IMR-90 (cell line): ENCODE measurements around the gene DHRS3. TPM values are rescaled to one million over a fixed set of nuclear protein-coding genes. Genes with fewer than 3 reads are reported as not detected.

Source experiments
- ATAC-seq: fragments of 200-7000 bp; cut with Tn5 transposase; 2 replicates; pipeline ENCODE4 v1.9.1; 2020; ENCODE audit warnings: low read depth, mild to moderate bottlenecking, moderate library complexity
- BruUV-seq: library from RNA; stranded (reverse); fragments of 400-500 nt; replicated peaks from 2 replicates; lab custom pipeline; 2021; lab: Mats Ljungman, UMichigan
- CTCF ChIA-PET: fragments of 300-600 bp; formaldehyde crosslinking; extraction: SDS; loops from one replicate; lab custom pipeline; 2021; ENCODE audit warnings: antibody characterized with exemption; lab: Yijun Ruan, JAX
- POLR2A ChIA-PET: fragments of 300-600 bp; sonication (Branson Sonifier 250); formaldehyde crosslinking; loops from one replicate; lab custom pipeline; 2022; ENCODE audit warnings: antibody characterized with exemption; ENCODE audit not compliant: unreplicated experiment; lab: Charles Lee
- DNase-seq: peaks from one replicate; pipeline ENCODE4 v3.0.0; 2013
- H2AFZ ChIP-seq: replicated peaks from 2 replicates; pipeline ENCODE3; 2013; ENCODE audit warnings: low read length, mild to moderate bottlenecking; ENCODE audit not compliant: poor library complexity
- H2AK5ac ChIP-seq: 2 replicates; pipeline ENCODE4 v1.6.1; 2013; ENCODE audit warnings: low read depth, low read length, inconsistent platforms
- H2AK9ac ChIP-seq: replicated peaks from 2 replicates; pipeline ENCODE3; 2013; ENCODE audit warnings: mild to moderate bottlenecking, low read depth, low read length, moderate library complexity; ENCODE audit not compliant: poor library complexity
- H2BK120ac ChIP-seq: 2 replicates; pipeline ENCODE4 v1.6.1; 2013; ENCODE audit warnings: low read depth, low read length, inconsistent platforms
- H2BK15ac ChIP-seq: 3 replicates; pipeline ENCODE4 v1.6.1; 2013; ENCODE audit warnings: low read depth, low read length, inconsistent platforms
- H2BK20ac ChIP-seq: 2 replicates; pipeline ENCODE4 v1.6.1; 2013; ENCODE audit warnings: low read depth, mild to moderate bottlenecking, inconsistent platforms, low read length, moderate library complexity
- H2BK5ac ChIP-seq: 2 replicates; pipeline ENCODE4 v1.6.1; 2013; ENCODE audit warnings: mild to moderate bottlenecking, low read depth, low read length, inconsistent platforms; ENCODE audit not compliant: poor library complexity, severe bottlenecking
- H3K14ac ChIP-seq: replicated peaks from 2 replicates; pipeline ENCODE4 v1.6.1; 2013; ENCODE audit warnings: low read depth, low read length, inconsistent platforms
- H3K18ac ChIP-seq: 2 replicates; pipeline ENCODE4 v1.6.1; 2013; ENCODE audit warnings: low read depth, low read length, control low read depth
- H3K23ac ChIP-seq: 2 replicates; pipeline ENCODE4 v1.6.1; 2013; ENCODE audit warnings: low read depth, low read length, inconsistent platforms
- H3K27ac ChIP-seq: 2 replicates; pipeline ENCODE4 v1.5.1; 2013; ENCODE audit warnings: mild to moderate bottlenecking, control low read depth, low read length; ENCODE audit not compliant: insufficient read depth
- H3K27me3 ChIP-seq: 2 replicates; pipeline ENCODE4 v1.6.1; 2013; ENCODE audit warnings: low read length; ENCODE audit not compliant: control insufficient read depth, insufficient read depth
- H3K36me3 ChIP-seq: 2 replicates; pipeline ENCODE4 v1.6.1; 2013; ENCODE audit warnings: low read length, mixed read lengths; ENCODE audit not compliant: control insufficient read depth, insufficient read depth
- H3K4ac ChIP-seq: 2 replicates; pipeline ENCODE4 v1.6.1; 2013; ENCODE audit warnings: low read depth, low read length, inconsistent platforms
- H3K4me1 ChIP-seq: 2 replicates; pipeline ENCODE4 v1.6.1; 2013; ENCODE audit warnings: low read length, mixed read lengths; ENCODE audit not compliant: control insufficient read depth, insufficient read depth
- H3K4me2 ChIP-seq: 2 replicates; pipeline ENCODE4 v1.6.1; 2013; ENCODE audit warnings: low read depth, mild to moderate bottlenecking, control low read depth, low read length, moderate library complexity
- H3K4me3 ChIP-seq: 2 replicates; pipeline ENCODE4 v1.5.1; 2013; ENCODE audit warnings: low read depth, mild to moderate bottlenecking, control low read depth, low read length, moderate library complexity; ENCODE audit not compliant: insufficient read depth
- H3K56ac ChIP-seq: 2 replicates; pipeline ENCODE4 v1.6.1; 2013; ENCODE audit warnings: low read length, inconsistent platforms; ENCODE audit not compliant: insufficient read depth; ENCODE audit errors: extremely low read depth
- H3K79me1 ChIP-seq, 2 experiments: 2 replicates each; pipeline ENCODE4 v1.6.1; 2013; ENCODE audit warnings: low read length in 2 of 2, inconsistent platforms in 1 of 2, low read depth in 1 of 2
- H3K9ac ChIP-seq: 2 replicates; pipeline ENCODE4 v1.6.1; 2013; ENCODE audit warnings: low read depth, low read length, control low read depth
- H3K9me1 ChIP-seq: 2 replicates; pipeline ENCODE4 v1.6.1; 2013; ENCODE audit warnings: low read length, inconsistent platforms; ENCODE audit not compliant: insufficient read depth
- H3K9me3 ChIP-seq: 2 replicates; pipeline ENCODE4 v1.6.1; 2013; ENCODE audit warnings: low read length; ENCODE audit not compliant: control insufficient read depth, insufficient read depth
- H4K20me1 ChIP-seq: 2 replicates; pipeline ENCODE4 v1.6.1; 2013; ENCODE audit warnings: low read length, inconsistent platforms; ENCODE audit not compliant: insufficient read depth
- H4K5ac ChIP-seq: 2 replicates; pipeline ENCODE4 v1.6.1; 2013; ENCODE audit warnings: mild to moderate bottlenecking, low read depth, low read length, control low read depth
- H4K8ac ChIP-seq, 2 experiments: 2 replicates each; pipeline ENCODE4 v1.6.1; 2013; ENCODE audit warnings: low read depth in 2 of 2, low read length in 2 of 2, control low read depth in 1 of 2, inconsistent platforms in 1 of 2
- H4K91ac ChIP-seq: 2 replicates; pipeline ENCODE4 v1.6.1; 2013; ENCODE audit warnings: low read depth, low read length, inconsistent platforms; ENCODE audit not compliant: insufficient read depth
- BHLHE40 ChIP-seq: fragments of 150-350 bp; IDR thresholded peaks from 2 replicates; pipeline ENCODE4 v1.6.1; 2016; ENCODE audit warnings: mild to moderate bottlenecking, low read depth, low read length
- CEBPB ChIP-seq: IDR thresholded peaks from 2 replicates; pipeline ENCODE4 v1.6.1; 2012; ENCODE audit warnings: low read depth, low read length, improper control_type of control experiment
- CHD1 ChIP-seq: IDR thresholded peaks from 2 replicates; pipeline ENCODE4 v1.6.1; 2012; ENCODE audit warnings: low read depth, low read length, improper control_type of control experiment
- MAFK ChIP-seq: IDR thresholded peaks from 2 replicates; pipeline ENCODE4 v1.6.1; 2012; ENCODE audit warnings: low read depth, low read length, improper control_type of control experiment
- MAZ ChIP-seq: IDR thresholded peaks from 2 replicates; pipeline ENCODE4 v1.6.1; 2012; ENCODE audit warnings: low read depth, mild to moderate bottlenecking, low read length, improper control_type of control experiment, moderate library complexity, borderline replicate concordance
- NFE2L2 ChIP-seq: fragments of 150-350 bp; IDR thresholded peaks from 2 replicates; pipeline ENCODE4 v1.6.1; 2016; ENCODE audit warnings: low read depth, mild to moderate bottlenecking, low read length
- POLR2A ChIP-seq: IDR thresholded peaks from 2 replicates; pipeline ENCODE4 v1.6.1; 2012; ENCODE audit warnings: mild to moderate bottlenecking, low read depth, low read length
- RAD21 ChIP-seq: IDR thresholded peaks from 2 replicates; pipeline ENCODE4 v1.6.1; 2012; ENCODE audit warnings: low read length, improper control_type of control experiment
- RCOR1 ChIP-seq: IDR thresholded peaks from 2 replicates; pipeline ENCODE4 v1.6.1; 2012; ENCODE audit warnings: mild to moderate bottlenecking, low read length, improper control_type of control experiment; ENCODE audit not compliant: insufficient replicate concordance
- RFX5 ChIP-seq: IDR thresholded peaks from 2 replicates; pipeline ENCODE4 v1.8.0; 2012; ENCODE audit warnings: low read depth, mild to moderate bottlenecking, low read length, moderate library complexity
- SMC3 ChIP-seq: fragments of 150-350 bp; IDR thresholded peaks from 2 replicates; pipeline ENCODE4 v1.6.1; 2016; ENCODE audit warnings: low read depth, mild to moderate bottlenecking, antibody characterized with exemption, low read length, moderate library complexity
- WGBS, 2 experiments: methylation state at CpG; one replicate each; pipeline versions ENCODE4 v1.1.5 to v1.1.7; 2013; ENCODE audit warnings: missing lambda C conversion rate in 2 of 2; ENCODE audit not compliant: insufficient read length in 1 of 2; ENCODE audit errors: extremely low coverage in 2 of 2; 5-methylcytosine and 5-hydroxymethylcytosine counted together
- dilution Hi-C: fragments of 300-500 bp; cut with HindIII; formaldehyde crosslinking; loops from one replicate; pipeline ENCODE4 v1.14.3; 2018; ENCODE audit warnings: low sequenced_read_pairs; ENCODE audit not compliant: unreplicated experiment
- in situ Hi-C: fragments of 300-500 bp; cut with MboI; formaldehyde crosslinking; loops from 3 replicates; pipeline ENCODE4 v1.14.3; 2019; ENCODE audit warnings: low sequenced_read_pairs, inconsistent platforms, mixed read lengths
- intact Hi-C: fragments of 100-400 bp; cut with micrococcal nuclease; formaldehyde crosslinking; loops from 2 replicates; pipeline ENCODE4 v1.10.0; 2022
- polyA plus RNA-seq, 3 experiments: library from polyadenylated mRNA; depleted of rRNA; stranded (reverse); fragments of >200 nt; gene quantifications; 2 replicates each; pipeline ENCODE4 v1.2.3, GENCODE V29; 2012; ENCODE audit warnings: low replicate concordance in 1 of 3
- total RNA-seq: library from RNA; depleted of rRNA; stranded (reverse); fragments of >200 nt; gene quantifications from 2 replicates; pipeline ENCODE4 v1.2.3, GENCODE V29; 2012
- TF ChIP-seq, protein P1 (sequence below): conservative IDR thresholded peaks from 2 replicates; pipeline ENCODE4 v1.5.1; 2012; ENCODE audit warnings: mild to moderate bottlenecking, low read depth, low read length, improper control_type of control experiment
- TF ChIP-seq, protein P2 (sequence below): fragments of 150-350 bp; IDR thresholded peaks from 2 replicates; pipeline ENCODE4 v1.6.1; 2017; ENCODE audit warnings: mild to moderate bottlenecking, antibody characterized with exemption, low read length, low read depth
- TF ChIP-seq, protein P3 (sequence below): fragments of 150-350 bp; IDR thresholded peaks from 2 replicates; pipeline ENCODE4 v1.6.1; 2016; ENCODE audit warnings: low read depth, mild to moderate bottlenecking, low read length, moderate library complexity, borderline replicate concordance

Gene DHRS3
- total and polyA plus RNA-seq, 2 of the 4 experiments (the other 2 are of a cell fraction), result 11.2 to 14.5 TPM

DNA sequence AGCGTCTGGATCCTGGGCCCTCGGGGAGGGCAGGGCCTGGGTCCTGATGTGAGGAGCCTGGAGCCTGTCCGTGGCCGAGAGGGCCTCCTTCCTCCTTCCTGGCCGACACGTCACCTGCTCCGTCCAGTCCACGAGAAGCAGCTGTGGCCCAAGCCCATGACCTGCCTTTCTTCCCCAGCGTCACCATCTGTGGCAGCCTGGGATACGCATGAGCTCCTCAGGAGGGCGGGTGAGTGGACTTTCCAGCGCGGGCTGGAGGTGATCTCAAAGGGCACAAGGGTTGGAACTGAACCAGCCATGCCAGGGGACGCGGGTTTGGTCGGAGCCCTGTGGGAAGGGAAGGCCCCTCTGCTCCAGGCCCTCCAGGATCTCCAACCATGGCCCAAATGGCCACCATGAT is 90.4 kb downstream of the DHRS3 start:
- no peaks in the 10 kb centered on the region for H3K36me3 ChIP-seq
- no peak overlapping the region for H2BK20ac ChIP-seq
- 0 out of 2 replicates have a peak overlapping the region, but pooled peaks have one; percentile 22 for H3K18ac ChIP-seq
- TF ChIP-seq, protein P1, sequence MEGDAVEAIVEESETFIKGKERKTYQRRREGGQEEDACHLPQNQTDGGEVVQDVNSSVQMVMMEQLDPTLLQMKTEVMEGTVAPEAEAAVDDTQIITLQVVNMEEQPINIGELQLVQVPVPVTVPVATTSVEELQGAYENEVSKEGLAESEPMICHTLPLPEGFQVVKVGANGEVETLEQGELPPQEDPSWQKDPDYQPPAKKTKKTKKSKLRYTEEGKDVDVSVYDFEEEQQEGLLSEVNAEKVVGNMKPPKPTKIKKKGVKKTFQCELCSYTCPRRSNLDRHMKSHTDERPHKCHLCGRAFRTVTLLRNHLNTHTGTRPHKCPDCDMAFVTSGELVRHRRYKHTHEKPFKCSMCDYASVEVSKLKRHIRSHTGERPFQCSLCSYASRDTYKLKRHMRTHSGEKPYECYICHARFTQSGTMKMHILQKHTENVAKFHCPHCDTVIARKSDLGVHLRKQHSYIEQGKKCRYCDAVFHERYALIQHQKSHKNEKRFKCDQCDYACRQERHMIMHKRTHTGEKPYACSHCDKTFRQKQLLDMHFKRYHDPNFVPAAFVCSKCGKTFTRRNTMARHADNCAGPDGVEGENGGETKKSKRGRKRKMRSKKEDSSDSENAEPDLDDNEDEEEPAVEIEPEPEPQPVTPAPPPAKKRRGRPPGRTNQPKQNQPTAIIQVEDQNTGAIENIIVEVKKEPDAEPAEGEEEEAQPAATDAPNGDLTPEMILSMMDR, result no peak
- TF ChIP-seq, protein P2, sequence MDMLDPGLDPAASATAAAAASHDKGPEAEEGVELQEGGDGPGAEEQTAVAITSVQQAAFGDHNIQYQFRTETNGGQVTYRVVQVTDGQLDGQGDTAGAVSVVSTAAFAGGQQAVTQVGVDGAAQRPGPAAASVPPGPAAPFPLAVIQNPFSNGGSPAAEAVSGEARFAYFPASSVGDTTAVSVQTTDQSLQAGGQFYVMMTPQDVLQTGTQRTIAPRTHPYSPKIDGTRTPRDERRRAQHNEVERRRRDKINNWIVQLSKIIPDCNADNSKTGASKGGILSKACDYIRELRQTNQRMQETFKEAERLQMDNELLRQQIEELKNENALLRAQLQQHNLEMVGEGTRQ, result no peak
- TF ChIP-seq SMC3 (no peak), RFX5 (no peak), CEBPB (no peak), MAFK (no peak), BHLHE40 (no peak), RCOR1 (no peak), RAD21 (no peak), MAZ (no peak), POLR2A (no peak), CHD1 (no peak), NFE2L2 (no peak)
- TF ChIP-seq, protein P3, sequence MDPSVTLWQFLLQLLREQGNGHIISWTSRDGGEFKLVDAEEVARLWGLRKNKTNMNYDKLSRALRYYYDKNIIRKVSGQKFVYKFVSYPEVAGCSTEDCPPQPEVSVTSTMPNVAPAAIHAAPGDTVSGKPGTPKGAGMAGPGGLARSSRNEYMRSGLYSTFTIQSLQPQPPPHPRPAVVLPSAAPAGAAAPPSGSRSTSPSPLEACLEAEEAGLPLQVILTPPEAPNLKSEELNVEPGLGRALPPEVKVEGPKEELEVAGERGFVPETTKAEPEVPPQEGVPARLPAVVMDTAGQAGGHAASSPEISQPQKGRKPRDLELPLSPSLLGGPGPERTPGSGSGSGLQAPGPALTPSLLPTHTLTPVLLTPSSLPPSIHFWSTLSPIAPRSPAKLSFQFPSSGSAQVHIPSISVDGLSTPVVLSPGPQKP, result no peak
- H3K4ac ChIP-seq, result no peak overlapping the region
- H3K23ac ChIP-seq, result no peak overlapping the region
- H2BK5ac ChIP-seq, result no peak overlapping the region
- peak overlapping the region; percentile 24; the same call in 1 of the 2 replicates for H2AK5ac ChIP-seq
- no peak overlapping the region; the same call in 1 of the 2 replicates for H4K91ac ChIP-seq
- no peak overlapping the region for H2AK9ac ChIP-seq
- intact Hi-C loops (no loop called here), in situ Hi-C loops (no loop called here), dilution Hi-C loops (no loop called here)
- POLR2A ChIA-PET, result no interaction called here
- WGBS, 2 experiments, result 100% methylated on average over 8 of the region's 16 CpGs; no CpG with 5 or more reads in 1 of the 2 experiments
- H3K79me1 ChIP-seq, result no peaks in the 10 kb centered on the region
- H3K9ac ChIP-seq, result no peak overlapping the region
- CTCF ChIA-PET, result no interaction called here
- no peak for ATAC-seq
- no peak overlapping the region for H3K14ac ChIP-seq
- no peak overlapping the region for H2AFZ ChIP-seq
- H2BK15ac ChIP-seq, result no peak overlapping the region
- H3K9me3 ChIP-seq, result no peaks in the 10 kb centered on the region
- no peaks in the 10 kb centered on the region for H3K27me3 ChIP-seq
- no peak overlapping the region for H3K4me2 ChIP-seq
- H2BK120ac ChIP-seq, result 0 out of 2 replicates have a peak overlapping the region, but pooled peaks have one; percentile 8
- no peak overlapping the region for H3K4me3 ChIP-seq
- no peak overlapping the region for H3K56ac ChIP-seq
- no peaks in the 10 kb centered on the region for H4K20me1 ChIP-seq
- no peak for DNase-seq
- H3K4me1 ChIP-seq, result peaks cover 8% of the 10 kb centered on the region
- no peak overlapping the region for H4K5ac ChIP-seq
- 0 out of 2 replicates have a peak, but pooled peaks cover 4% of the 10 kb centered on the region for H3K9me1 ChIP-seq
- no peak overlapping the region for H4K8ac ChIP-seq
- BruUV-seq, result no TSS peak
- no peak overlapping the region for H3K27ac ChIP-seq
